Hematopoietic multipotent progenitor cell treated with erythropoietin and hydrocortisone succinate and interleukin-3 and kit ligand, for 6 days (in vitro differentiated cells): ENCODE results near the gene KIF4A.
A peak's percentile ranks its signal among the peaks of the same experiment; 100 is the strongest.
"Not testable (repeated sequence)": the region's sequence is repeated elsewhere in the genome, so short reads cannot be mapped to it uniquely, and the experiment has no call there.

Experiments
- DNase-seq: peaks from one replicate; pipeline ENCODE4 v3.0.0-alpha.2; 2015

Gene KIF4A, protein sequence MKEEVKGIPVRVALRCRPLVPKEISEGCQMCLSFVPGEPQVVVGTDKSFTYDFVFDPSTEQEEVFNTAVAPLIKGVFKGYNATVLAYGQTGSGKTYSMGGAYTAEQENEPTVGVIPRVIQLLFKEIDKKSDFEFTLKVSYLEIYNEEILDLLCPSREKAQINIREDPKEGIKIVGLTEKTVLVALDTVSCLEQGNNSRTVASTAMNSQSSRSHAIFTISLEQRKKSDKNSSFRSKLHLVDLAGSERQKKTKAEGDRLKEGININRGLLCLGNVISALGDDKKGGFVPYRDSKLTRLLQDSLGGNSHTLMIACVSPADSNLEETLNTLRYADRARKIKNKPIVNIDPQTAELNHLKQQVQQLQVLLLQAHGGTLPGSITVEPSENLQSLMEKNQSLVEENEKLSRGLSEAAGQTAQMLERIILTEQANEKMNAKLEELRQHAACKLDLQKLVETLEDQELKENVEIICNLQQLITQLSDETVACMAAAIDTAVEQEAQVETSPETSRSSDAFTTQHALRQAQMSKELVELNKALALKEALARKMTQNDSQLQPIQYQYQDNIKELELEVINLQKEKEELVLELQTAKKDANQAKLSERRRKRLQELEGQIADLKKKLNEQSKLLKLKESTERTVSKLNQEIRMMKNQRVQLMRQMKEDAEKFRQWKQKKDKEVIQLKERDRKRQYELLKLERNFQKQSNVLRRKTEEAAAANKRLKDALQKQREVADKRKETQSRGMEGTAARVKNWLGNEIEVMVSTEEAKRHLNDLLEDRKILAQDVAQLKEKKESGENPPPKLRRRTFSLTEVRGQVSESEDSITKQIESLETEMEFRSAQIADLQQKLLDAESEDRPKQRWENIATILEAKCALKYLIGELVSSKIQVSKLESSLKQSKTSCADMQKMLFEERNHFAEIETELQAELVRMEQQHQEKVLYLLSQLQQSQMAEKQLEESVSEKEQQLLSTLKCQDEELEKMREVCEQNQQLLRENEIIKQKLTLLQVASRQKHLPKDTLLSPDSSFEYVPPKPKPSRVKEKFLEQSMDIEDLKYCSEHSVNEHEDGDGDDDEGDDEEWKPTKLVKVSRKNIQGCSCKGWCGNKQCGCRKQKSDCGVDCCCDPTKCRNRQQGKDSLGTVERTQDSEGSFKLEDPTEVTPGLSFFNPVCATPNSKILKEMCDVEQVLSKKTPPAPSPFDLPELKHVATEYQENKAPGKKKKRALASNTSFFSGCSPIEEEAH

DNA sequence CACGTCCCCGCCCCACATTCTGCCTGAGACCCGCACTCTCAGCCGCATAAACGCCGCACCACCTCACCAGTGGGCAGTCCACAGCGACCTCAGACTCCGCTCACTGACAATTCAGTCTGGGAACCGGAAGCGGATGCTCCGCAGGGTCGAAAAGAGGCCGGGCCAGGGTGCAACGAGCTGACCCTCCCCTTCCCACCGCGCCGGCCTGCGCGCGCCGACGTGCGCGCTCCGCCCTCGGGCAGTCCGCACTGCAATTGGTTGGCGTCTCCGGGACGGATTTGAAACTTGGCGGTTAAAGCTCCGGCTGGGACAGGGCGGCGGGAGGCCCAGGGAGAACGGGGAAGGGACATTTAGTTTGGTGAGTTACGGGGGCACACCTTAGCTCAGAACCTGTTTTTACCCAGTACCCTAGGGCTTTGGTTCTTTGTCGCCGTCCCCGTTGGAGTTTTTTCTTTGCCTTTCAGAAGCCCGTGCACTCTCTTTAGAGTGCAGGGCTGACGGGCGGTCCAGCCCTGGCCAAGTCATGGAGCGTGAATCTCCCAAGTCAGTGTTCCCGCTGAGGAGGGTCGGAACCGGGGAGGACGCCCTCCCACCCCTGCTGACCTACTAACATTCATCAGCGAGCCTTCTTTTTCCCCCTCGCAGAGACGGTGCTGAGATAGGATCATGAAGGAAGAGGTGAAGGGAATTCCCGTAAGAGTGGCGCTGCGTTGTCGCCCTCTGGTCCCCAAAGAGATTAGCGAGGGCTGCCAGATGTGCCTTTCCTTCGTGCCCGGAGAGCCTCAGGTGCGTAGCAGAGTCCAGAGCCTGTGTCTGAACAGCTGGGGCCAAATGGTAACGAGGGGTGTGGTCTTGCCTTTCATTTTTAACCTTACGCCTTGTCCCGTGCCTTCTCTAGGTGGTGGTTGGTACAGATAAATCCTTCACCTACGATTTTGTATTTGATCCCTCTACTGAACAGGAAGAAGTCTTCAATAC is at the start of gene KIF4A, which contains the start of gene PDZD11:
Gene KIF4A (plus strand): TSS at position 312 of the 978 bp plus-strand sequence. CDS start 355 bp downstream, at position 667.
Gene PDZD11 (minus strand): TSS at position 135 of the 978 bp plus-strand sequence. CDS start 586 bp downstream, outside the sequence.
- DNase-seq, result peak; percentile 88

DNA sequence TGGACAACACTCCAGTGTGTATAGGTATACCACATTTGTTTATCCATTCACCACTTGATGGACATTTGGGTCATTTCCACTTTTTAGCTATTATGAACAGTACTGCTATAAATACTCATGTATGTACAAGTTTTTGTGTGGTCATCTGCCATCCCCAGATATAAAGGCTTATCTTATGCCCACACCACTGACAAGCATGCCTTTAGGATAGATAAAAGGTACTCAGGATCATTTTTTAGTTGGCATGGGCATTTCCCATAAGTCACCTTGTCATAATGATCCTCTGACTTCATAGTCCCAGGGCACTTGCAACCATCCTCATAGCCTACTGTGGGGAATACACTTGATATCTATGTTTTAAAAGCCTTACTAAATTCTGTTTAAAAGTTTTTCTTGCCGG is 49.2 kb upstream of the KIF4A start:
- peak; percentile 55 for DNase-seq

DNA sequence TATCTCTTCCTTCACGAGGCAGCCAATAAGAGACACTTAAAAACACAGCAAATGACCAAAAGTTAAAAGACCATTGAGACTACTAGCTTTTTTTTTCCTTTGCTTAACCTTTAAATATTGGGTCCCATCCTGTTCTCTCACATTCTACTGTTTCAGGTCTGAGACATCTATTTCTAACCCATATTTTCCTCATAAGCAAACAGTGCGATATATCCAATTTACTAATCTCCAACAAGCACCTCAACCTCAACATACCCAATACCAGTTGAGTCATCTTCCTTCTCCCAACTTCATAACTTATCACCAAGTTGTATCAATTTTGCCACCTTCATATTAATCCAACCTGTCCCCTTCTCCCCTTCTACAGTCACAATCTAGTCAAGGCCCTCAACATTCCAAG is 48.4 kb upstream of the KIF4A start:
- DNase-seq, result no peak

DNA sequence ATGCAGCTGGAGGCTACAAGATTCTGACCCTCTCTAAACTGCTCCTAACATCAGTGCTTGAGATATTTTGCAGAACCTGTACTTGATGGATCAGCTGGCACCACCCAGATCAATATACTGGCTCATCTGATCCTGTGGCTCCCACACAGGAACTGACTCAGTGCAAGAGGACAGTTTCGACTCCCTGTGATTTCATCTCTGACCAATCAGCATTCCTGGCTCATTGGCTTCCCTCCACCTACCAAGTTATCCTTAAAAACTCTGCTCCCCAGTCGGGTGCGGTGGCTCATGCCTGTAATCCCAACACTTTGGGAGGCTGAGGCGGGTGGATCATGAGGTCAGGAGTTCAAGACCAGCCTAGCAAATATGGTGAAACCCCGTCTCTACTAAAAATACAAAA is 46.3 kb upstream of the KIF4A start:
- not testable (repeated sequence) for DNase-seq

DNA sequence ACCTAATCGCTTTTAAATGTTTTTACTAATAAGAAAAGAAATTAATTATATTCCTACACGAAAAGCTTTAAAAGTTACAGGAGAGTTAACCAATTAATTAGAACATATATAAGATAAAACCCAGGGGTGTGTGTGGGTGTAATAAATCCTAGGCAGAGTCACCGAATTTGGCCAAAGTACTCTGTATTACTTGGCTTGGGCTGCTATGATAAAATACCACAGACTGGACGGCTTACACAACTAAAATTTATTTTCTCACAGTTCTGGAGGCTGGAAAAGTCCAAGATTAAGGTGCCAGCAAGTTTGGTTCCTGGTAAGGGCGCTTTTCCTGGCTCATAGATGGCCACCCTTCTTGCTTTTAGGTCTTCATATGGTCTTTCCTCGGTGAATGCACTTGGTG is 45.0 kb upstream of the KIF4A start:
- DNase-seq, result no peak

DNA sequence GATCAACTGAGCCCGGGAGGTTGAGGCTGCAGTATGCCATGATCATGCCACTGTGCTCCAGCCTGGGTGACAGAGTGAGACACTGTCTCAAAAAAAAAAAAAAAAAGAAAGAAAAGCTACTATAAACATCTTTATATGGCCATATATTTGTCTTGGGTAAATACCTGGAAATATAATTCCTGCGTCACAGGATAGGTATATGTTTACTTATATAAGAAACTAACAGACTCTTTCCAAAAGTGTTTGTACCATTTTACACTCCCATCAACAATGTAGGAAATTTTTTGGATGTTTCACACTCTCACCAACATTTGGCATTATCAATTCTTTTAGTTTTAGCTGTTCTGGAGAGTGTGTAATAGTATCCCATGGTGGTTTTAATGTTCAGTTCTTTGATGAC is 42.7 kb upstream of the KIF4A start:
- DNase-seq, result no peak

DNA sequence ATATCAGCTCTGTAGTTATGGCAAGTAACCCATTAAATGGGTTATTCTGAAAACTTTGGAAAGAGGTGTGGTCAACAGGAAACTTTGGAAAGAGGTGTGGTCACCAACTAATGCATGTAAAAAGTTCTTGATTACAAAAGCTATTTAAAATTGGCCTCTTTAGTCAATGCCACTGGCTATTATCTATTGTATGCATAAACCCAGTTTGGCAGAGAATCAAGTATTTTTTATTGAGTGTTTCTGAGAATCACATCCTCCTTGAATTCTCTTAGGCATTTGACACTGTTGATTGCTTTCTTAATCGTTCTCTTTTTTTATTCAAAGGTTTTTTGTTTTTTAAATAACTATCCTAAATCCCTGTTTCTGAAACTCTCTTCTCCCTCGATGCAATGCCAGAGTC is 37.4 kb upstream of the KIF4A start:
- peak; percentile 81 for DNase-seq

DNA sequence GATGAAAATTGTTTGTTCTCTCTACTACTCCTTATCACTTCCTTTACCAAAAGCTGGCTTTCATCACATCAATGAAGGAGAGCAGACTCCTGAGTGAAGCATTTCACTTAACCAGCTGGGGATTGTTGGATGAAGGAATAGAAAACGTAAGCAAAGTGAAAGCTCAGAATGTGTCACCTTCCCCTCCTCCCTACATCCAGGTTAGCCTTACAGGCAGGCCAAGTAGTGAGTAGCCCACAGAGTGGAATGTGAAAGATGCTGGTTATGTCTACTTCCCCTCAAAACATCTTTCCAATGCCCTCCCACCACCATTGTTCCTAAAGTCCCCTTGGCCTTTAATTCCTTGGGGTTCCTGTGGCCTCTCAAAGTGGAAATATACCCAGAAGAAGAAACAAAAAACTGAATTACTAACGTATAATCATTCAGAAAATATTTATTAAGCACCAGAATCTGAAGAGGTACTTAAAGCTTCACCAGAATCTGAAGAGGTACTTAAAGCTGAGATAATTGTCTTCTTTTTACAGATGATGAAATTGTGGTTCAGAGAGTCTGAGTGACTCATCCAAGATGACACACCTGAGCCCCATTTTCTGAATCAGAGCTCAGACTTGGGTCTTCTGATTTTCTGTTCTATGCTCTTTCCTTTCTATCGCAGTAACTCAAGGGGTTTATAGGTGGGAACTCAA is 36.4 kb upstream of the KIF4A start:
- no peak for DNase-seq

DNA sequence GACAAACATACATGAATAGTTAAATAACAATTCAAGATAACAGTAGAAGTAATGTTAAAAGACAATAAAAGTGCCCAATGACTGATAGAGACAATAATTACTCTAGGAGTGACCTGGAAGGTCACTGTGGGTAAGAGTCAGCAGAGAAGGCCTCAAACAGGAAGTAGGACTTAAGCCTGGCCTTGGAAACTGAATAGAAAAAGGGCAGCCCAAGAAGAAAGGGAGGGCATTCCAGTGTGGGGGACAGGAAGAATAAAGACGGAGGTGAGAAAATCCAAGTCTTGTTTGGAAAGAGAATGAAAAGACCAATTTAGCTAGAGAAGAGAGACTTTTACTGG is 35.9 kb upstream of the KIF4A start:
- DNase-seq, result no peak

DNA sequence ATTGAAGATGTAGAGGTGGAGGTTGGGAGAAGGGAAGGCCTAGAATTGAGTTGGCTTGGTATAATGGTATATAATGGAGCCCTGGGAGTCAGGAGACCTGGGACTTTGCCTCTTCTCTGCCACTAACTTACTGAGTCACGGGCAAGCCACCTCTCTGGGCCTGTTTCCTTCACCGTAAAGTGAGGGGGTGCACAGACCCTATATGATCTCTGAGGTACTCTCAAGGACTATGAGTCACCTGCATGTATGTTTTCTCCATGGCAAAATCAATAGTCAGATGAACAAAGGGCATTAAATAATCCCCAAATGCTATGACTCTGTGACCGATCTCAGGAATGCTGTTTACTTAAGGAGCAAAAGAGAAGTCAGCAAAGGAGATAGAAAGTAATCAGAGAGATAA is 35.0 kb upstream of the KIF4A start:
- no peak for DNase-seq

DNA sequence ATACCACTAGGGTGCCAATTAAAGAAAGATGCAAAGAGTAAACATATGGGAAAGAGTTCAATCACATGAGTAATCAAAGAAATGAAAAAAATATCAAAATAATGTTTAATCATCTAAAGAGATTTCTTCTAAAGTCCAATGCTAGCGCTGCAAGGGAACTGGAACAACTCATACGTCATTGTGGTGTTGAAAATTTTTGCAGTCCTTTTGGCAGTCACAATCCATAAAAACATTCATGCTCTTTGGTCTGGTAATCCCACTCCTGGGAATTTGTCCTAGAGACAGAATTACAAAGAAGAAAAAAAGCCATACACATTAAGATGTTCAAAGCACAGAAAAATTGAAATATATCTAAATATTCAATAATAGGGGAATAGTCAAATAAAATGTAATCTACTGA is 34.5 kb upstream of the KIF4A start:
- DNase-seq, result no peak

DNA sequence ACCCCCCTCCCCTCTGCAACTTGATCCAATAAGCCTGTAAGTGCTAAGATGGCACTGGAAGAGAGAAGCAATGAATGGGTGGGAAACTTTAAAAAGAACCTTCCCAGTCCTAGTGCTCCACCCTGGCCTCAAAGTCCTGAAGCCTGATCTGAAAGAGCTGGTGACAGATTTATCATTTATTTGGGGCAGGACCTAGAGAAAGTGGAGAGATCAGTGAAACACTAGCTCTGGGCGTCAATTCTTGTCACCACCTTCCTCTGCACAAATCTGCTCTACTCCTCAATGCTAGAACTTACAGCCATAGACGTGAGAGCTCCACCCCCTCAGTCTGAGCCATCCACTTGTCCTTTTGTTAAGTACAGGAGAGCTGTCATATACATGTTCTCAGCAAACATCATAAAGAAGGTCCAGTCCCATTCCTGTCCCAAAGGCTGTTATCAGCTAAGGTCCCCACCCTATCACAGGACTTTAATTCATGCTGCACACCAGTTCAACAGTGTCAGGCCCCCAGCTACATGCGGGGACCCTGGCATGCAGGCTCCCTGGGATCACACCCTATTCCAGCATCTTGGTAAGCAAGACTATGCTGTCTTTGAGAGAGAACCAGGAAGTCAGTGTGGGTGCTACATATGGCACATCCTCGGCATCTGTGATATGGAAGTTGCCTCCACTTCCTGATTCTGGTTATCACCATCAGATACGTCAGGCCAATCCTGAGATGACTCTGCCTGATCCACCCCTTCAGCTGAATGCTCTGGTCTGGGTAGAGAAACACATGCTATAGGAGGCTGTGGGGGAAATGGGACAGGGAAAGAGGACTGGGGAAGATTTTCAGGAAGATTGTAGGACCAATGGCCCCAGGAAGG is 32.2 kb upstream of the KIF4A start:
- DNase-seq, result peak; percentile 7

DNA sequence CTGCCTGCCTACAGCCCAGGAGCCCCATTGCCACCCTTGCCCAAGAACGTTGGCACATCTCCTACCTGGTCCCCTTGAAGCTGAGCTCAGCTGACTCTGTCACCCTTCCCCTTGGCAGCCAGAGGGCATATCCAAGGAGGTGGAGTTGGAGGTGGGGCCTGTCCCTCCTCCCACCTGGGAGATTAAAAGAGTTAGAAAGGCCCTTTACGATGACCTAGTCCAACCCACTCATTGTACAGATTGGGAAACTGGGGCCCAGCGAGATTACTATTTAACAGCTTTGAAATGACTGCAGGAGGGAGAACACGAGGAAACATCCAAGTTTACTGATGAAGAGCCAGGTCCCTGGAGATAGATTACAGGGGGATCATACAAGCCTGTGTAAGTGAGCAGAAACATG is 29.8 kb upstream of the KIF4A start, which contains the start of gene P2RY4:
Gene P2RY4 (minus strand): TSS at position 101 of the 400 bp plus-strand sequence. CDS start 580 bp downstream, outside the sequence.
- DNase-seq, result no peak

DNA sequence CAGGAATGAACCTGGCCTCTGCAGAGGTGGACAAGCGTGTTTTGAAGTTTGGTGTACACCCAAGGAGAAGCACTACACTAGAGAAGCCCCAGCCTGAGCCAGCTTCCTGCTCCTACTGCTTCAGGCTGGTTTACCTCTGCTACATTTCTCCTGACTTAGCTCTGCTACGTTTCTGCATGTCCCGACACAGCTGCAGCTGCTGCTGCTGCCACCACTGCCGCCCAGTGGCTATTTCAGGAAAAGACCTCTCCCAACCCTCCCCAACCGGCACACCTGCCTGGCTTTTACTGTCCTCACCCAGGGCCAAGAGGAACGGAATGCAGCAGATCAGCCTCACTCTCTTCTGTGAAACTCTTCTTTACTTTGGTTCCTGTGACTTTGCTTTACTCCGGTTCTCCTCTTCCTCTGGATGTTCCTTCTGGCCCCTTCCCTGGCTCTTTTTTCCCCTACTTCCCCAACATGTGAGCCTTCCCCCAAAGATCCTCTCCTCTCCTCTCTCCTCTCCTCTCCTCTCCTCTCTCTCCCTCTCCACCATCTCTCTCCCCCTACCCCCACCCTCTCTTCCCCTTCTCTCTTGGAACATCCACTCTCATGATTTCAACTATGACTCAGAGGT is 26.8 kb upstream of the KIF4A start:
- DNase-seq, result peak; percentile 62

DNA sequence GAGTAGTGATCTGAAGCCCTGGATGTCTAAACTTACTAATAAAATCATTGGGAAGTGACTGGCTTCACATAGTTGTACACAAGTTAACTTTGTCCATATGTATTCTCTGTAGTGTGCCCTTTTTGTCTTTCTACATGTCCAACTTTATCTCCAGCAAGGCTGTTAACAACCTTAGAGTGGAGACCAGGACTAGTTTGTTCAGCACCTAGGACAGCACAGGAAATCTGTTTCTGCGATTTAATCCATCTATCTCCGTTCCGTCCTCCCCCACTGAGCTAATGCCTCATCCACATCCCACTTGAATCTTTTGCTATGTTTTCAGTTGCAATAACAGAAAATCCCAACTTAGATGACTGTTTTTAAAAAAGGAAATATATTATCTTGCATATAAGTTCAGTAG is 25.1 kb upstream of the KIF4A start:
- DNase-seq, result no peak

DNA sequence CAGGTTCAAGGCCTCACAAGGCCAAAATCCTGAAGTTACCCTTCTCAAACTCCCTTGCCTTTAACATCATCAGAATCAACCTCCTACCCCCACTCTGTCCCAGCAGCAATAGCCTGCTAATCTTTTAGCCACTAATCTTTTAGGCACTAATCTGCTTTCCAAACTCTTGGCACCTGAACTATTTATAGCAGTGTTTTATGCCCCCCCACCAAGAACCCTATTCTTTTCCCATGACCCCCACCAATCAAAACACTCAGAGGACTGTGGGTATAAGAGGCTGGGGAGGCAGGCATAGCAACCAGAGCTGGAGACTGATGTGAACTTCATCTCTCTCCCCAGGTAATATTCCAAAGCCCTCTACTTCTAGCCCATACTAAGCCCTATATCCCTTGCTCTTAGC is 21.9 kb upstream of the KIF4A start, which contains the start of gene ARR3:
Gene ARR3 (plus strand): TSS at position 301 of the 400 bp plus-strand sequence. CDS start 1,052 bp downstream, outside the sequence.
- no peak for DNase-seq

DNA sequence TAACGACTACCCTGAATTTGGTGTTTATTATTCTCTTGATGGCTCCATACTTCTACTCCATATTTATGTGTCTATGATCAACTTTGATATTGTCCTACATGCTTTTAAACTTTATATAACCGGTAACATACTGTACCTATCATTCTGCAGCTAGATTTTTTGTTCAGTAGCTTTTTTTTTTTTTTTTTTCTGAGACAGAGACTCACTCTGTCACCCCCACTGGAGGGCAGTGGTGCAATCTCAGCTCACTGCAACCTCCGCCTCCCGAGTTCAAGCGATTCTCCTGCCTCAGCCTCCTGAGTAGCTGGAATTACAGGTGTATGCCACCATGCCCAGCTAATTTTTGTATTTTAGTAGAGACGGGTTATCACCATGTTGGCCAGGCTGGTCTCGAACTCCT is 15.9 kb upstream of the KIF4A start:
- DNase-seq, result not testable (repeated sequence)

DNA sequence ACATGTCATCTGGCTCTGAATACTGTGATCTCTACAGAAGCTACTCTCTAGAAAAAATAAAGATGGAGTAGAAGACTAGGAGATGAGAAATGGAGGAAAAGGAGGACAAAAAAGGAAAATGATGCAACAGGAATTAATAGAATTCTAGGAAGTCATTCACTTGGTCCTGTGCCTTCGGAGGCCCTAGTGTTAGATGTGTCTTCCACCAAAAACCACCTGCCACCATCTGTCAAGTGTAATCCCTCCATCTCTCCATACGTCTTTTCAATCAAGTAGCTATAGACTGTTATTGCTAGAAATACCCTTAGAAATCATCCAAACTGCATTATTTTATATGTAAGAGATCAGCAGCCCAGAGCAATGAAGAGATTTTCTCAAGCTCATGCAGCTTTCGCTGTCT is 10.8 kb upstream of the KIF4A start:
- DNase-seq, result no peak

DNA sequence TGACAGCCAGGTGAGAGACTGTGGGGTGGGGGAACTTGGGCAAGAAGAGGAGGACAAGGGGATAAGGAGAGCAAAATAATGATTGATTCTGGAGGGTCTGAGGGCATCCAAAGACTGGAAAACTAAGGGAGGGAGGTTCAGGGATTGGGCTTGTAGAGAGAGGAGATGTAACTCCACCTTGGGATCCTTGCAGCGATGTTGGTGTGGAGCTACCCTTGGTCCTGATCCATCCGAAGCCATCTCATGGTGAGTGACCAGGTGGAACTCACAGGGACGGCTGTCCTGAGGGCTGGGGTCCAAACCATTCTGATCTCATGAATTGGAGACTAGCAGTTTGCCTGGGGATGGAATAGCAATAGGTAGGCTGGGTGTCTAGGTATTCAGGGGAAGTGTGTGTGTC is 9.3 kb upstream of the KIF4A start:
- DNase-seq, result no peak

DNA sequence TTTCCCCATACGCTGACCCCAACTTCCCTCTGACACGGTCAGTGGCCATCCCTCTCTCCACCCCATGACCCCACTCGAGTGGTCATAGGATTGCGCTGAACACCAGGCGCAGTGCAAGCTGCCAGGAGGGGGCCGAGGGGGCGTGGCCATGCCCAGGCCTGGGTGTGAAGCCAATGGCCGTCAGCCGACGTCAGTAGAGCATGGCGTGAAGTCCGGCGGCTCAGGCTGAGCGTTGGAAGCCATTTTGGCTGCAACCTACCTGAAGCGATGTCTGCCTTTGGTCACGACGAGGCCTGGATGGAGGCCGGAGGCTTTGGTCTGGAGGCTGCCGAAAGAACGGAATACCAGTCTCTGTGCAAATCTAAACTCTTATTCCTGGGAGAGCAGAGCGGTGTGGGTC is 8.0 kb upstream of the KIF4A start, which contains the start of gene RAB41:
Gene RAB41 (plus strand): TSS at position 222 of the 400 bp plus-strand sequence. CDS start 46 bp downstream, at position 268.
- DNase-seq, result no peak
